GM18508 (cell line): Measurements from ENCODE around the gene RRAD.
"Not testable (repeated sequence)": the region's sequence is repeated elsewhere in the genome, so short reads cannot be mapped to it uniquely, and the experiment has no call there.

Source experiments
- ATAC-seq: cut with Tn5 transposase; IDR thresholded peaks from one replicate; pipeline ENCODE4 v1.9.1; 2021; ENCODE audit warnings: moderate number of reproducible peaks; ENCODE audit not compliant: insufficient read depth, unreplicated experiment

RRAD gene

GRCh38 chr16:66952430-66953110, 27.2 kb upstream of the RRAD start:
- no peak for ATAC-seq

GRCh38 chr16:66950971-66951790, 25.8 kb upstream of the RRAD start:
- no peak for ATAC-seq

- ATAC-seq = no peak
These were observed 25.1 kb upstream of the RRAD start for GRCh38 chr16:66950437-66950836.

DNA sequence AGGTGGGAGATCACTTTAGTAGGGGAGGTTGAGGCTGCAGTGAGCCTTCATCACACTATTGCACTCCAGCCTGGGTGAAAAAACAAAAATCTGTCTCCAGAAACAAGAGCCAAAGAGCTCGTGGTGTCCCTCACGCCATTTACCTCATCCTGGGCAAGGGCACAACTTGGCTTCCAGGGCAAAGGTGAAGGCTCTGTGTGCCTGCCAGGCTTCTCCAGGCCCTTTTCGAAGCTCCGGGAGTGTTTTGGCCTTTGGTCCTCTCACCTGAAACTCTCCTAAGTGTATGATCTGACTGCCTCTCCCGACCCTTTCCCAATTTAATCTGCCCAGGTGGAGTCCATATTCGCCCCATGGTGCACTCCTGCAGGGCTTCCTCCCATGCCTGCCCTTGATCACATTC, 24.1 kb upstream of the RRAD start:
- ATAC-seq = no peak

DNA sequence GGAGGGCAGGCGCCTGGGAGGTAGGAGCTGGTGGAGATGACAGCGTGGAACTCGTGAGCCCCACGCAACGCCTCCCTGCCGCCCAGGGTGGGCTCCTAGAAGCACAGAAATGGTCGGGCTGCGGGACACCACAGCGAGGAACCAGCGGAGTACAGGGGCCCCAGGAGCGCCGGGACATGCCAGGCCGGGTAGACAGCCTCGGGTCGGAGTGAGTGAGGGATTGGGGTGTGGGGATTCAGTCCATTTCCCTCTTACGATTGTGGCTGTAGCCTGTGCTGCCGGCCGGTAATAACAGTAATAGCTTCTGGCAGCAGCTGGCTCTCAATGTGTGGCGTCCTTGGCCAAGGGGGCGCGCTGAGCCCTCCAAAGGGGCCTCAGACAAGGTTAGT, 23.5 kb upstream of the RRAD start:
- no peak for ATAC-seq

DNA sequence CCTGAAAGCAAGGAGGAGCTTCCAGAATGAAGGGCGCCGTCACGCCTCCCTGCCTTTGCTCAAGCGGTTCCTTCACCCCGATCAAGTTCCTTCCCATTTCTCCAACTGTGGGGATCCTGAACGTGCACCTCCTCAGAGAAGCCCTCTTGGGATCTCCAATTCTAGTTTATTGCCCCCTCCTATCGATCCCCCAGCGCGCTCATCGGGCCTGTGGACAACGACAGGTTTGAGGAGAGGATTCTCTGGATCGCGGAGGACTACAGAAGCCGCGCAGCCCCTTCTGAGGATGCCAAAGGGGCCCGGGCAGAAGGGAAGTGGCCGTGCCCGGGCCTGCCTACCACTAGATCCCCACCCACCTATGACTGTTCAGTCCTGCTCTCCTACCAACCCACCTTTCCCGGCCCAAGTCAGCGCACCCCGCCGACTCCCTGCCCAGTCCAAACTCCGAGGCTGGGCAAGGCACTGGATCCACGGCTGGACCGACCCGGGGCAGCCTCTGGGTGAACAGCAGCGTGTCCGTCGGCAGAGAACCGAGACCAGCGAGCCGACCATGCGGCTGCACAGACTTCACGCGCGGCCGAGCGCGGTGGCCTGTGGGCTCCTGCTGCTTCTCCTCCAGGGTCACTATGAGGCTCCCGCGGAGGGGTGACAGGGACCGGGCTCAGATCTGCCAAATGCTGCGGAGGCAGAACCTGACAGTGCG, 22.9 kb upstream of the RRAD start:
- ATAC-seq = no peak

GRCh38 chr16:66947302-66948065, 22.1 kb upstream of the RRAD start:
- no peak for ATAC-seq

- ATAC-seq = no peak
These were observed 21.6 kb upstream of the RRAD start for GRCh38 chr16:66946974-66947301.

- no peak for ATAC-seq
These were observed 21.2 kb upstream of the RRAD start for GRCh38 chr16:66946541-66946940.

- no peak for ATAC-seq
These were observed 20.6 kb upstream of the RRAD start for GRCh38 chr16:66945939-66946338.

- ATAC-seq = not testable (repeated sequence)
These were observed 19.6 kb upstream of the RRAD start for GRCh38 chr16:66944971-66945370.

DNA sequence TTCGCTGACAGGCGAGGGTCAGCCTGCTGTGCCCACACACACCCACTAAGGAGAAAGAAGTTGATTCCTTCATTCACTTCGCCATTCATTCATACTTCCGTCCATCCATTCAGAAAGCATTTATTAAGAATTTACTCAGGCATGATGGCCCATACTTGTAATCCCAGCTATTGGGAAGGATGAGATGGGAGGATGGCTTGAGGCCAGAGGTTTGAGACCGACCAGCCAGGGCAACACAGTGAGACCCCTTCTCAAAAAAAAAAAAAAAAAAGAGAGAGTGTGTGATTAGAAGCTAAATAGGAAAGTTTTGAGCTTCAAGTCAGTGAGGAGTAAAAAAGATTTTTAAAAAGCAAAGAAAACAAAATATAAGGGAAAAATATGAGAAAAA, 18.7 kb upstream of the RRAD start:
- no peak for ATAC-seq

DNA sequence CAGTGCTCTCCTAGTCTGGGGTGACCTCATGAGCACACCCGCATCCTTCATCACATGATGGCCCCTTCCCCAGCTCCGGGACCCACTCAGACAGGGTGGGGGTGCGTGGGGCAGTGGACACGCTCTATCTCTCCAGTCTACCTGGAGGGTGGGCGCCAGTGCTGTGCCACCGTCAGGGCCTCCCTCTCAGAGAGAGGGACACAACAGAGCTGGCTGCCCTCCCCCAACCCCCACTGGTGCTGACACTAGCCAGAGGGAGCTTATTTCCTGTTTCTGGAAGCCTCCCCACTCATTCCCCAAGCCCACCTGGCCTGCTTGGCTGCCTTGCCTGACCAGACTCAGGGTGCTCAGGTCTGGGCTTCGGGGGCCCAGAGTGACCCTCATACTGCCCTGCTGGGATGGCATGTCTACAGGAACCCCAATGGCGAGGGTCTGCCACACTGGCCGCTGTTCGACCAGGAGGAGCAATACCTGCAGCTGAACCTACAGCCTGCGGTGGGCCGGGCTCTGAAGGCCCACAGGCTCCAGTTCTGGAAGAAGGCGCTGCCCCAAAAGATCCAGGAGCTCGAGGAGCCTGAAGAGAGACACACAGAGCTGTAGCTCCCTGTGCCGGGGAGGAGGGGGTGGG, 18.2 kb upstream of the RRAD start:
- ATAC-seq = no peak

GRCh38 chr16:66942981-66943380, 17.6 kb upstream of the RRAD start:
- no peak for ATAC-seq

DNA sequence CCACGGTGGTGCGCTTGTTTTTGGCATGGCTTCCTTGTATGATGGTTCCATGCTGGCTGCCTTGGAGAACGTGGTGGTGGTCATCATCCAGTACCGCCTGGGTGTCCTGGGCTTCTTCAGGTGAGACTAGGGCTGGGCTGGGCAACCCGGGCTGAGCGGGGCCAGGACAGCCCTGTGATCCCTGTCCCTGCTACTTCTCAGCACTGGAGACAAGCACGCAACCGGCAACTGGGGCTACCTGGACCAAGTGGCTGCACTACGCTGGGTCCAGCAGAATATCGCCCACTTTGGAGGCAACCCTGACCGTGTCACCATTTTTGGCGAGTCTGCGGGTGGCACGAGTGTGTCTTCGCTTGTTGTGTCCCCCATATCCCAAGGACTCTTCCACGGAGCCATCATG, 14.9 kb upstream of the RRAD start:
- ATAC-seq = no peak

DNA sequence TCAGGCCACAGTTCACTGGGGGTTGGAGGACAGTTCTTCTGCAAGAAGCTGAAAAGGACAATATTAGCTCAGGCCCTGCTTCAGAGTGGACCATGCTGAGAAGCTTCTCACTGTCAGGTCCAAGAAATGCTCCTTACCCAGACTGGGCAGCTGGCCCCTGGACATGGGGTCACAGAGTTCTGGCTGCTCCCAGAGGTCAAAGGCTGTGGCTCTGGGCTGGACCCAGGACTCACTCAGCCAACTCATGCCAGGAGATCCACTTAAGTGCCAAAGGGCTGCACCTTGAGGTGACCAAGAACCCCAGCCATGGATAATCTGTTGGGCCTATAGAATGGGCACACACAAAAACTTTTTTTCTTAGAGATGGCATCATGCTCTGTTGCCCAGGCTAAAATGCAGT, 14.0 kb upstream of the RRAD start:
- no peak for ATAC-seq

- ATAC-seq = no peak
These were observed 12.5 kb upstream of the RRAD start for GRCh38 chr16:66937725-66938337.

DNA sequence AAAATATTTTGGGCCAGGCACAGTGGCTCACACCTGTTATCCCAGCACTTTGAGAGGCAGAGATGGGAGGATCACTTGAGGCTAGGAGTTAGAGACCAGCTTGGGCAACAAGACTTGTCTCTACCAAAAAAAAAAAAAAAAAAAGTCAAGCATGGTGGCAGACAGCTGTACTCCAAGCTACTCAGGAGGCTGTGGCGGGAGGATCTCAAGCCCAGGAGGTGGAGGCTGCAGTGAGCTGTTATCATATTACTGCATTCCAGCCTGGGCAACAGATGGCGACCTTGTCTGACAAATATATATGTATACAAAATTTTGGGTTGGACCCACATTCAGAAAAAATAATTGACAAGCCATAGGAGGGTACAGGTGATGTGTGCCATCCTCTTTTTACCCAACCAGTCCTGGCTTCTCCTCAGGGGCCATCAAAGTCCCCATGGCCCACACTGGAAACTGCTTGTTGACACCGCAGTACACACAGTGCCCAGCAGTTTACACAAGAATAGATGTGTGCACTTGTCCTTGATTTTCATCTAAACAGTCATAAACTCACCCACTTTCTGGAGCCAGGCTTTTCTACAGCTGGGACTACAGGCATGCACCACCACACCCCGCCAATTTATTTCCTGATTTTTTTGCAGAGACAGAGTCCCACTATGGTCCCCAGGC, 11.7 kb upstream of the RRAD start:
- ATAC-seq = no peak

- no peak for ATAC-seq
These were observed 11.1 kb upstream of the RRAD start for GRCh38 chr16:66936462-66936861.
